ENCODE data around the gene ENPP6.
"Not testable (repeated sequence)": the region's sequence is repeated elsewhere in the genome, so short reads cannot be mapped to it uniquely, and the experiment has no call there.

Gene ENPP6

GRCh38 chr4:184234155-184234554 lies 16.5 kb upstream of the ENPP6 start:
- no peak for DNase-seq

- DNase-seq: no peak
These were observed 15.3 kb upstream of the ENPP6 start for GRCh38 chr4:184232975-184233374.

- DNase-seq: peak; percentile 7
These were observed 14.5 kb upstream of the ENPP6 start for GRCh38 chr4:184232202-184232601.

- DNase-seq: no peak
These were observed 13.9 kb upstream of the ENPP6 start for GRCh38 chr4:184231573-184231972.

- DNase-seq: no peak
These were observed 10.5 kb upstream of the ENPP6 start for GRCh38 chr4:184228056-184228705.

GRCh38 chr4:184216515-184216914 lies 1.2 kb downstream of the ENPP6 start:
- no peak for DNase-seq

- DNase-seq: no peak
These were observed 1.9 kb downstream of the ENPP6 start for GRCh38 chr4:184215709-184216328.

GRCh38 chr4:184214931-184215330 lies 2.7 kb downstream of the ENPP6 start:
- DNase-seq: no peak

- not testable (repeated sequence) for DNase-seq
These were observed 9.7 kb downstream of the ENPP6 start for GRCh38 chr4:184207734-184208607.

- DNase-seq: no peak
These were observed 12.4 kb downstream of the ENPP6 start for GRCh38 chr4:184205243-184205642.

- no peak for DNase-seq
These were observed 14.4 kb downstream of the ENPP6 start for GRCh38 chr4:184203300-184203699.

- no peak for DNase-seq
These were observed 16.5 kb downstream of the ENPP6 start for GRCh38 chr4:184201179-184201578.

GRCh38 chr4:184200296-184200695 lies 17.4 kb downstream of the ENPP6 start:
- no peak for DNase-seq

- no peak for DNase-seq
These were observed 17.9 kb downstream of the ENPP6 start for GRCh38 chr4:184199780-184200179.

GRCh38 chr4:184198190-184198589 lies 19.5 kb downstream of the ENPP6 start:
- no peak for DNase-seq

- DNase-seq: no peak
These were observed 20.1 kb downstream of the ENPP6 start for GRCh38 chr4:184197536-184198082.

GRCh38 chr4:184196730-184197385 lies 20.8 kb downstream of the ENPP6 start:
- DNase-seq: no peak

GRCh38 chr4:184193556-184194525 lies 23.8 kb downstream of the ENPP6 start:
- no peak for DNase-seq

- no peak for DNase-seq
These were observed 24.7 kb downstream of the ENPP6 start for GRCh38 chr4:184192933-184193332.

GRCh38 chr4:184191267-184191666 lies 26.4 kb downstream of the ENPP6 start:
- DNase-seq: no peak

- DNase-seq: no peak
These were observed 27.0 kb downstream of the ENPP6 start for GRCh38 chr4:184190711-184191110.

- DNase-seq: no peak
These were observed 27.7 kb downstream of the ENPP6 start for GRCh38 chr4:184189966-184190365.

Measured in suppressor macrophage treated with lipopolysaccharide for 4 hours (primary cell).